Suprapubic skin (tissue), 3 donors: ENCODE results near the gene MPV17L.

ENCODE experiments used
- CTCF ChIP-seq, 2 donors: fragments of 200-600 bp in 1 of 2; fragments of 450-650 bp in 1 of 2; sonication (generic) in 1 of 2; IDR thresholded peaks; one replicate each; pipeline ENCODE4 v1.5.1; 2016 to 2019; ENCODE audit warnings: antibody characterized with exemption in 2 of 2, mild to moderate bottlenecking in 1 of 2, moderate library complexity in 1 of 2
- POLR2AphosphoS5 ChIP-seq, 3 donors: sonication (generic); formaldehyde crosslinking; IDR thresholded peaks; one replicate each; pipeline ENCODE4 v1.6.1; 2017; ENCODE audit warnings: antibody characterized with exemption in 3 of 3

- TF ChIP-seq CTCF (IDR thresholded peaks at IDR 0.05) (no peak), POLR2AphosphoS5 (IDR thresholded peaks at IDR 0.05) (no peak)
Measured at GRCh38 chr16:15404792-15405191, 9.2 kb downstream of the MPV17L start.
